HUES64 (cell line): Measurements from ENCODE around the gene PATE1.

ENCODE experiments used
- H3K27ac ChIP-seq: 2 replicates; pipeline ENCODE4 v1.7.0; 2013; ENCODE audit warnings: low read depth, low read length, inconsistent platforms
- H3K27me3 ChIP-seq: 2 replicates; pipeline ENCODE4 v1.6.1; 2013; ENCODE audit warnings: mild to moderate bottlenecking, low read length; ENCODE audit not compliant: insufficient read depth
- H3K36me3 ChIP-seq: 2 replicates; pipeline ENCODE4 v1.6.1; 2013; ENCODE audit warnings: mild to moderate bottlenecking, low read length; ENCODE audit not compliant: insufficient read depth
- H3K4me1 ChIP-seq: 2 replicates; pipeline ENCODE4 v1.6.1; 2013; ENCODE audit warnings: mild to moderate bottlenecking, low read length, moderate library complexity; ENCODE audit not compliant: insufficient read depth
- H3K4me3 ChIP-seq: 2 replicates; pipeline ENCODE4 v1.5.1; 2013; ENCODE audit warnings: mild to moderate bottlenecking, low read length, moderate library complexity
- H3K9ac ChIP-seq: 2 replicates; pipeline ENCODE4 v1.6.1; 2013; ENCODE audit warnings: mild to moderate bottlenecking, low read depth, low read length
- H3K9me3 ChIP-seq: 2 replicates; pipeline ENCODE4 v1.6.1; 2013; ENCODE audit warnings: low read depth, low read length; ENCODE audit not compliant: insufficient read depth
- WGBS: fragments of 150-250, 120-280 bp; methylation state at CpG from one replicate; pipeline ENCODE4 v1.1.7; 2013; ENCODE audit warnings: missing lambda C conversion rate; 5-methylcytosine and 5-hydroxymethylcytosine counted together

The PATE1 gene

DNA sequence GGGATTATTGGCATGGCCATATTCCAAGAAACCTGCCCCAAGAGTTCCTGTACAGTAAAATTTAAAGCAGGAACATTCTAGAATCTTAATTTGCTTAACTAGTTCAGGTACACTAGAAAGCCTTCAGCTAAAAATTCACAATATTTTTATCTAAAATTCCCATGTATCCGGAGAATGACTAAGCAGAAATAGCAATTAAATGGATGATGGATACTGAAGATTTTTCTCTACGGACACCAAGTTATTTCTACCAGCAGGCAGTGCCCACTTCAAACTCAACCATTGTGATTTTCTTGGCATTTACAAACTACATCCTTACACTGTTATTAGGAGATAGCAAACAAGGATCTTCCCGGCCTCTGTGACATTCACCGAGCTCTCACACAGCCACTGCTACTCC, 44.7 kb downstream of the PATE1 start:
- no peak overlapping the region for H3K9ac ChIP-seq
- H3K27ac ChIP-seq = no peak overlapping the region
- H3K4me1 ChIP-seq = no peaks in the 10 kb centered on the region
- 0 out of 2 replicates have a peak, but pooled peaks cover 5% of the 10 kb centered on the region for H3K9me3 ChIP-seq
- H3K4me3 ChIP-seq = no peak overlapping the region
- 96% methylated on average over 3 of the region's 4 CpGs for WGBS
- no peaks in the 10 kb centered on the region for H3K27me3 ChIP-seq
- H3K36me3 ChIP-seq = no peaks in the 10 kb centered on the region

DNA sequence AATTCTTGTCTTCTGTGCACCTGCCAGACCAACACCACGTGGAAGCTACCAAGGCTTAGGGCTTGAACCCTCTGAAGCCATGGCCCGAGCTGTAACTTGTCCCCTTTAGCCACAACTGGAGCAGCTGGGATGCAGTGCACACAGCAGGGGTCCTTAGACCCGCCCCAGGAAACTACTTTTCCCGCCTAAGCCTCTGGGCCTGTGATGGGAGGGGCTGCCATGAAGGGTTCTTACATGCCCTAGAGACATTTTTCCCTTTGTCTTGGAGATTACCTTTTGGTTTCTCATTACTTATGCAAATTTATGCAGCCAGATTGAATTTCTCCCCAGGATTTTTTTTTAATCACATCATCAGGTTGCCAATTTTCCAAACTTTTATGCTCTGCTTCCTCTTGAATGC, 51.6 kb downstream of the PATE1 start:
- Histone ChIP-seq H3K4me1 (no peaks in the 10 kb centered on the region), H3K27ac (0 out of 2 replicates have a peak overlapping the region, but pooled peaks have one; percentile 41), H3K36me3 (no peaks in the 10 kb centered on the region), H3K9me3 (peaks cover 29% of the 10 kb centered on the region), H3K4me3 (no peak overlapping the region), H3K27me3 (no peaks in the 10 kb centered on the region), H3K9ac (no peak overlapping the region)
- WGBS = 20% methylated on average over 4 of the region's 4 CpGs
